Lower leg skin (tissue), 4 donors: ENCODE data around the gene DPP6. TPM values are rescaled to one million over a fixed set of nuclear protein-coding genes. Genes with fewer than 3 reads are reported as not detected.

Source experiments
- DNase-seq, 2 donors: peaks; one replicate each; pipeline ENCODE4 v3.0.0-alpha.2; 2019; ENCODE audit warnings: low spot score in 2 of 2
- H3K4me3 ChIP-seq: fragments of 200-600 bp; sonication (generic); 2 replicates; pipeline ENCODE4 v1.5.1; 2017; ENCODE audit warnings: mild to moderate bottlenecking, low read depth; ENCODE audit not compliant: poor library complexity, severe bottlenecking
- CTCF ChIP-seq, 3 donors: fragments of 450-650 bp; IDR thresholded peaks; one replicate each; pipeline ENCODE4 v1.5.1; 2016; ENCODE audit warnings: antibody characterized with exemption in 3 of 3, mild to moderate bottlenecking in 3 of 3, moderate library complexity in 2 of 3
- POLR2A ChIP-seq, 2 donors: fragments of 450-650 bp; IDR thresholded peaks; one replicate each; pipeline ENCODE4 v1.6.1; 2016 to 2017; ENCODE audit warnings: antibody characterized with exemption in 2 of 2, mild to moderate bottlenecking in 1 of 2, moderate library complexity in 1 of 2
- WGBS, 2 donors: methylation state at CpG; one replicate each; pipeline ENCODE4 v1.1.5; 2018; 5-methylcytosine and 5-hydroxymethylcytosine counted together
- intact Hi-C: fragments of 100-400 bp; cut with DNase I; formaldehyde crosslinking; loops from one replicate; pipeline ENCODE4 v1.15.0; 2023; ENCODE audit warnings: low total_unique reads
- total RNA-seq, 4 donors: library from RNA; depleted of rRNA; stranded (reverse); fragments of >200 nt; gene quantifications; one replicate each; pipeline ENCODE4 v1.1.0, GENCODE V29; 2016

Gene DPP6
- total RNA-seq, 4 donors from 2014 or later, result 1.0 to 4.5 (median 2.9) TPM

GRCh38 chr7:154177584-154177983, 125.4 kb downstream of the DPP6 start:
- no peak overlapping the region for H3K4me3 ChIP-seq
- peak in 1 of 2 donors; percentile 49 for DNase-seq
- intact Hi-C loops, result no loop called here
- WGBS, 2 donors, result 87 to 96% methylated on average over 7 of the region's 7 CpGs
- TF ChIP-seq POLR2A (IDR thresholded peaks at IDR 0.05) (no peak), CTCF (IDR thresholded peaks at IDR 0.05) (no peak)

GRCh38 chr7:154178895-154179294, 126.7 kb downstream of the DPP6 start:
- TF ChIP-seq POLR2A (IDR thresholded peaks at IDR 0.05) (no peak), CTCF (IDR thresholded peaks at IDR 0.05) (no peak)
- DNase-seq, result peak in 1 of 2 donors; percentile 64
- no peak overlapping the region for H3K4me3 ChIP-seq
- intact Hi-C loops, result no loop called here

GRCh38 chr7:154183482-154183881, 131.3 kb downstream of the DPP6 start:
- intact Hi-C loops, result no loop called here
- TF ChIP-seq POLR2A (IDR thresholded peaks at IDR 0.05) (no peak), CTCF (IDR thresholded peaks at IDR 0.05) (no peak)
- 20 to 34% methylated on average over 10 of the region's 10 CpGs for WGBS, 2 donors
- no peak overlapping the region for H3K4me3 ChIP-seq
- DNase-seq, result peak in 1 of 2 donors; percentile 49

- WGBS, 2 donors, result 45 to 69% methylated on average over 3 of the region's 3 CpGs
- no peak for TF ChIP-seq POLR2A (IDR thresholded peaks at IDR 0.05)
- no peak for TF ChIP-seq CTCF (IDR thresholded peaks at IDR 0.05)
- intact Hi-C loops, result no loop called here
- H3K4me3 ChIP-seq, result no peak overlapping the region
- no peak for DNase-seq
Observed at GRCh38 chr7:154183946-154184345, 131.7 kb downstream of the DPP6 start.

- intact Hi-C loops, result no loop called here
- 70 to 79% methylated on average over 3 of the region's 3 CpGs for WGBS, 2 donors
- TF ChIP-seq POLR2A (IDR thresholded peaks at IDR 0.05) (no peak), CTCF (IDR thresholded peaks at IDR 0.05) (no peak)
- DNase-seq, result peak in 1 of 2 donors; percentile 21
- H3K4me3 ChIP-seq, result no peak overlapping the region
Observed at GRCh38 chr7:154186811-154187210, 134.6 kb downstream of the DPP6 start.

- TF ChIP-seq CTCF (IDR thresholded peaks at IDR 0.05) (no peak), POLR2A (IDR thresholded peaks at IDR 0.05) (no peak)
- DNase-seq, result no peak
- WGBS, 2 donors, result 85 to 93% methylated on average over 2 of the region's 2 CpGs
- no peak overlapping the region for H3K4me3 ChIP-seq
- intact Hi-C loops, result no loop called here
Observed at GRCh38 chr7:154188330-154188729, 136.1 kb downstream of the DPP6 start.
